GM20431 (cell line): ENCODE data around the gene LRRC8D.

Experiments used
- in situ Hi-C: fragments of 300-500 bp; cut with MseI, MboI; formaldehyde crosslinking; loops from one replicate; pipeline ENCODE4 v1.15.0; 2020; ENCODE audit warnings: low sequenced_read_pairs; ENCODE audit not compliant: unreplicated experiment

LRRC8D gene

GRCh38 chr1:89931964-89932363 is 111.1 kb downstream of the LRRC8D start:
- in situ Hi-C loops, result no loop called here

- in situ Hi-C loops, result no loop called here
Observed at GRCh38 chr1:89932598-89933364, 111.9 kb downstream of the LRRC8D start.

- in situ Hi-C loops, result no loop called here
Observed at GRCh38 chr1:89934461-89934860, 113.6 kb downstream of the LRRC8D start.

- in situ Hi-C loops, result no loop called here
Observed at GRCh38 chr1:89935235-89935634, 114.4 kb downstream of the LRRC8D start.

- in situ Hi-C loops, result no loop called here
Observed at GRCh38 chr1:89936694-89937093, 115.9 kb downstream of the LRRC8D start.

- in situ Hi-C loops, result no loop called here
Observed at GRCh38 chr1:89938171-89939055, 117.6 kb downstream of the LRRC8D start.

- in situ Hi-C loops, result no loop called here
Observed at GRCh38 chr1:89939059-89939570, 118.3 kb downstream of the LRRC8D start.

- in situ Hi-C loops, result no loop called here
Observed at GRCh38 chr1:89939693-89940438, 119.0 kb downstream of the LRRC8D start.

- in situ Hi-C loops, result no loop called here
Observed at GRCh38 chr1:89941110-89941766, 120.4 kb downstream of the LRRC8D start.

- in situ Hi-C loops, result no loop called here
Observed at GRCh38 chr1:89942014-89942413, 121.2 kb downstream of the LRRC8D start.

- in situ Hi-C loops, result no loop called here
Observed at GRCh38 chr1:89942825-89943658, 122.2 kb downstream of the LRRC8D start.

- in situ Hi-C loops, result no loop called here
Observed at GRCh38 chr1:89943846-89944781, 123.3 kb downstream of the LRRC8D start.

GRCh38 chr1:89945852-89946476 is 125.1 kb downstream of the LRRC8D start:
- in situ Hi-C loops, result no loop called here

GRCh38 chr1:89946532-89946931 is 125.7 kb downstream of the LRRC8D start:
- in situ Hi-C loops, result no loop called here

GRCh38 chr1:89948722-89949345 is 128.0 kb downstream of the LRRC8D start:
- in situ Hi-C loops, result no loop called here

GRCh38 chr1:89949991-89950624 is 129.3 kb downstream of the LRRC8D start:
- in situ Hi-C loops, result no loop called here

- in situ Hi-C loops, result no loop called here
Observed at GRCh38 chr1:89950703-89951102, 129.9 kb downstream of the LRRC8D start.
